SH-SY5Y (cell line): ENCODE measurements around the gene SPATA25.

Experiments
- GATA2 ChIP-seq: IDR thresholded peaks from 2 replicates; pipeline ENCODE4 v1.6.1; 2011; ENCODE audit warnings: mild to moderate bottlenecking, low read depth, low read length
- GATA3 ChIP-seq: IDR thresholded peaks from 2 replicates; pipeline ENCODE4 v1.6.1; 2011; ENCODE audit warnings: low read depth, mild to moderate bottlenecking, low read length, moderate library complexity

- no peak for TF ChIP-seq GATA2
- no peak for TF ChIP-seq GATA3
Observed at GRCh38 chr20:45886590-45887345, 654 bp downstream of the SPATA25 start.
